B cell (primary cell): Measurements from ENCODE around the gene GPATCH3. TPM values are rescaled to one million over a fixed set of nuclear protein-coding genes. Genes with fewer than 3 reads are reported as not detected.
A peak's percentile ranks its signal among the peaks of the same experiment; 100 is the strongest.

Experiments
- ATAC-seq: fragments of 200-7000 bp; cut with Tn5 transposase; one replicate; pipeline ENCODE4 v1.10.0; 2021; ENCODE audit warnings: low read depth, mild to moderate bottlenecking, moderate number of reproducible peaks, moderate library complexity
- CTCF ChIA-PET: fragments of 350-600 bp; sonication (Branson Sonifier 250); formaldehyde crosslinking; loops from one replicate; lab custom pipeline; 2021; ENCODE audit warnings: antibody characterized with exemption, inconsistent platforms; lab: Charles Lee
- POLR2A ChIA-PET: fragments of 350-600 bp; sonication (Branson Sonifier 250); formaldehyde crosslinking; loops from one replicate; lab custom pipeline; 2021; ENCODE audit warnings: antibody characterized with exemption; lab: Charles Lee
- DNase-seq: peaks from one replicate; pipeline ENCODE4 v3.0.0; 2013
- H2AFZ ChIP-seq: 2 replicates; pipeline ENCODE4 v1.6.1; 2012; ENCODE audit warnings: mild to moderate bottlenecking, low read depth, low read length; ENCODE audit not compliant: insufficient read depth, poor library complexity, severe bottlenecking
- H3K27ac ChIP-seq, 2 donors: 1 replicate in 1 of 2; 2 replicates in 1 of 2; pipeline ENCODE4 v1.5.1; 2012 to 2013; ENCODE audit warnings: low read length in 2 of 2, mild to moderate bottlenecking in 2 of 2, moderate library complexity in 1 of 2
- H3K27me3 ChIP-seq, 4 experiments: fragments of 200-600 bp in 1 of 4; sonication (generic) in 1 of 4; replicated peaks in 1 of 4; 1 replicate in 2 of 4; 2 replicates in 2 of 4; pipeline versions ENCODE4 v1.6.1 to v1.7.0; 2013 to 2016; ENCODE audit warnings: low read length in 3 of 4, mild to moderate bottlenecking in 2 of 4, mixed read lengths in 1 of 4, moderate library complexity in 1 of 4; ENCODE audit not compliant: insufficient read depth in 4 of 4, control insufficient read depth in 3 of 4; ENCODE audit errors: control extremely low read depth in 1 of 4
- H3K36me3 ChIP-seq, 2 experiments: replicated peaks in 1 of 2; 1 replicate in 1 of 2; 2 replicates in 1 of 2; pipeline versions ENCODE4 v1.6.1 to v1.7.1; 2013; ENCODE audit warnings: low read length in 1 of 2; ENCODE audit not compliant: insufficient read depth in 2 of 2, control insufficient read depth in 1 of 2; ENCODE audit errors: control extremely low read depth in 1 of 2, extremely low read depth in 1 of 2
- H3K4me1 ChIP-seq, 2 donors: fragments of 200-600 bp in 1 of 2; sonication (generic) in 1 of 2; 1 replicate in 1 of 2; 2 replicates in 1 of 2; pipeline versions ENCODE4 v1.5.1 to v1.6.1; 2013 to 2017; ENCODE audit warnings: low read length in 2 of 2; ENCODE audit not compliant: control insufficient read depth in 2 of 2, insufficient read depth in 2 of 2
- H3K4me2 ChIP-seq: replicated peaks from 2 replicates; pipeline ENCODE3; 2012; ENCODE audit warnings: mild to moderate bottlenecking, low read depth, low read length; ENCODE audit not compliant: poor library complexity, severe bottlenecking
- H3K4me3 ChIP-seq, 5 experiments: fragments of 200-600 bp in 1 of 5; sonication (generic) in 1 of 5; 1 replicate in 3 of 5; 2 replicates in 2 of 5; pipeline versions ENCODE4 v1.5.1 to v1.7.0; 2011 to 2016; ENCODE audit warnings: low read length in 4 of 5, mild to moderate bottlenecking in 4 of 5, low read depth in 2 of 5, control low read depth in 1 of 5, moderate library complexity in 1 of 5; ENCODE audit not compliant: insufficient read depth in 1 of 5; ENCODE audit errors: control extremely low read depth in 1 of 5, extremely low read depth in 1 of 5
- H3K79me2 ChIP-seq: fragments of 200-600 bp; sonication (generic); one replicate; pipeline ENCODE4 v1.6.0; 2016; ENCODE audit warnings: low read length; ENCODE audit not compliant: control insufficient read depth, insufficient read depth
- H3K9ac ChIP-seq: fragments of 200-600 bp; sonication (generic); 2 replicates; pipeline ENCODE4 v1.6.1; 2017; ENCODE audit warnings: mild to moderate bottlenecking, low read length, moderate library complexity
- H3K9me3 ChIP-seq, 3 donors: one replicate each; pipeline versions ENCODE4 v1.6.1 to v1.7.1; 2013; ENCODE audit warnings: low read length in 2 of 3; ENCODE audit not compliant: control insufficient read depth in 2 of 3, insufficient read depth in 1 of 3; ENCODE audit errors: control extremely low read depth in 1 of 3
- H4K20me1 ChIP-seq: 2 replicates; pipeline ENCODE4 v1.6.0; 2012; ENCODE audit warnings: mild to moderate bottlenecking, low read length; ENCODE audit not compliant: insufficient read depth, control insufficient read depth, poor library complexity, severe bottlenecking
- H3K27ac Mint-ChIP-seq: one replicate; pipeline ENCODE4 v1.8.0; 2021; ENCODE audit warnings: mixed read lengths
- H3K27me3 Mint-ChIP-seq: one replicate; pipeline ENCODE4 v1.8.0; 2021; ENCODE audit warnings: mixed read lengths
- H3K4me1 Mint-ChIP-seq: one replicate; pipeline ENCODE4 v1.8.0; 2021; ENCODE audit warnings: mixed read lengths
- H3K4me3 Mint-ChIP-seq: one replicate; pipeline ENCODE4 v1.8.0; 2021; ENCODE audit warnings: mixed read lengths
- H3K9me3 Mint-ChIP-seq: one replicate; pipeline ENCODE4 v1.8.0; 2022; ENCODE audit warnings: mixed read lengths; ENCODE audit not compliant: insufficient read depth
- EZH2 ChIP-seq: IDR thresholded peaks from 2 replicates; pipeline ENCODE4 v1.6.1; 2012; ENCODE audit warnings: borderline replicate concordance, low read depth, mild to moderate bottlenecking, moderate library complexity, low read length; ENCODE audit not compliant: insufficient read depth, poor library complexity, severe bottlenecking
- WGBS: methylation state at CpG from one replicate; pipeline ENCODE4 v1.1.5; 2013; ENCODE audit warnings: missing lambda C conversion rate; ENCODE audit not compliant: insufficient coverage; 5-methylcytosine and 5-hydroxymethylcytosine counted together
- intact Hi-C: fragments of 100-400 bp; cut with micrococcal nuclease; formaldehyde crosslinking; loops from one replicate; pipeline ENCODE4 v1.10.0; 2022
- polyA plus RNA-seq: library from polyadenylated mRNA; depleted of rRNA; stranded (reverse); fragments of >200 nt; gene quantifications from 2 replicates; pipeline ENCODE4 v1.2.3, GENCODE V29; 2012
- total RNA-seq, 2 donors: library from RNA; stranded (reverse); fragments of 120-200 nt in 1 of 2; gene quantifications; 1 replicate in 1 of 2; 2 replicates in 1 of 2; pipeline versions ENCODE4 v1.2.3 to v1.2.4, GENCODE V29; 2013 to 2022
- TF ChIP-seq, protein P1 (sequence below): fragments of 200-600 bp; IDR thresholded peaks from one replicate; pipeline ENCODE4 v1.8.0; 2022; ENCODE audit warnings: antibody characterized with exemption, mild to moderate bottlenecking

The GPATCH3 gene
- total and polyA plus RNA-seq, 2 donors (not counting 1 experiment from before 2014, with no cell fraction given) = 9.2 to 21.9 TPM

DNA sequence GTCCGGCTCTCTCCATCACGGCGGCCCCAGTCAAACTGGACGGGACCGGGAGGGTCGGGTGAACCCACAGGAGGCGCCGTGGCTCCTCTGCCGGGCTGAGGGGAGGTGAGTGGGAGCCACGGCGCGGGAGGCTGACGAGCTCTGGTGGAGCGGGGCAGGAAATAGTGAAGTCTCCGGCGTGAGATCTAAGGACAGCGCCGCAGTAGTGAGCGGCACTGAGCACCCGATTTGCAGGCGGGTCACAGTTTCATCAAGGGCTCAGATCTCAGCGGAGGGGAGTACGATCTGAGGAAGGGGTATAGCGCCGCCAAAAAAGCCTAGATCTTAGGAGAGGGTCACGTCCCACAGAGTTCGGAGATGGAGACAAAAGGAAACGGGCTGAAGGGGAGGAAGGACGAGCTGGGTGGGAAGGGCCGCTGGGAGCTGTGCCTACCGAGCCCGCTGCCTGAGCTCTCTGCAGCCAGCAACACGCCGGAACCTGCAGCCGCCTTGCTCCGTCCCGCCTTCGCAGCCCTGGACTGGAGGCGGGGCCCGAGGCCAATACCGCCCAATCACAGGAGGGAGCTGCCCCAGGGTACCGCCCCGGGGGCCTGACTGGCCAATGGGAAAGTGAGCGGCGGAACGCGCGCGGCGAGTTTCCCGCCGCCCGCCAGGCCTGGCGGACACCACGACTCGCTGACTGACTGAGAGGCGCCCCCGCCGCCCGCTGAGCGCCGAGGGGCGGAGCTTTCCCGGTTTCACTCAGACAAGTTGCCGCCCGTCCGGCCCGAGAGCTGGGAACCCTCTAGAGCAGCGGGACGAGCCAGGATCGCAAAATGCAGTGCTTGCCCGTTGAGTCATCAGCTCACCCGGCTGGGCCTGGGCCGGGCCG is 35.4 kb downstream of the GPATCH3 start:
- Histone ChIP-seq H3K4me3 (peak overlapping the region; percentile 80 to 99 (median 89)), H2AFZ (peak overlapping the region; percentile 99), H3K79me2 (no peaks in the 10 kb centered on the region), H3K27ac (peak overlapping the region; percentile 86 to 90), H3K27me3 (no peaks in the 10 kb centered on the region), H3K9me3 (no peaks in the 10 kb centered on the region), H3K36me3 (no peaks in the 10 kb centered on the region), H3K4me2 (peak overlapping the region; percentile 95), H4K20me1 (no peaks in the 10 kb centered on the region), H3K4me1 (peaks cover 9 to 25% of the 10 kb centered on the region in 2 donors), H3K9ac (peak overlapping the region; percentile 99)
- under 1% methylated on average over 75 of the region's 75 CpGs for WGBS
- Mint-ChIP-seq H3K4me3 (peak overlapping the region; percentile 94), H3K27ac (peak overlapping the region; percentile 89), H3K4me1 (peaks cover 20% of the 10 kb centered on the region), H3K9me3 (no peaks in the 10 kb centered on the region), H3K27me3 (no peaks in the 10 kb centered on the region)
- DNase-seq (peak; percentile 97), ATAC-seq (peak; percentile 95)
- ChIA-PET CTCF (interaction anchor here (0.5 to 3.8 kb wide), 18 partner anchors 10 to 804 kb away, joined by 3 to 22 read pairs (median 6); partner anchors contain the start of gene GPN2), POLR2A (interaction anchor here (0.5 to 2.8 kb wide), 14 partner anchors 9 to 1095 kb away, joined by 3 to 26 read pairs (median 4); partner anchors contain the start of genes GPATCH3, GPN2, PIGV and XKR8)
- TF ChIP-seq EZH2 = no peak
- TF ChIP-seq, protein P1, sequence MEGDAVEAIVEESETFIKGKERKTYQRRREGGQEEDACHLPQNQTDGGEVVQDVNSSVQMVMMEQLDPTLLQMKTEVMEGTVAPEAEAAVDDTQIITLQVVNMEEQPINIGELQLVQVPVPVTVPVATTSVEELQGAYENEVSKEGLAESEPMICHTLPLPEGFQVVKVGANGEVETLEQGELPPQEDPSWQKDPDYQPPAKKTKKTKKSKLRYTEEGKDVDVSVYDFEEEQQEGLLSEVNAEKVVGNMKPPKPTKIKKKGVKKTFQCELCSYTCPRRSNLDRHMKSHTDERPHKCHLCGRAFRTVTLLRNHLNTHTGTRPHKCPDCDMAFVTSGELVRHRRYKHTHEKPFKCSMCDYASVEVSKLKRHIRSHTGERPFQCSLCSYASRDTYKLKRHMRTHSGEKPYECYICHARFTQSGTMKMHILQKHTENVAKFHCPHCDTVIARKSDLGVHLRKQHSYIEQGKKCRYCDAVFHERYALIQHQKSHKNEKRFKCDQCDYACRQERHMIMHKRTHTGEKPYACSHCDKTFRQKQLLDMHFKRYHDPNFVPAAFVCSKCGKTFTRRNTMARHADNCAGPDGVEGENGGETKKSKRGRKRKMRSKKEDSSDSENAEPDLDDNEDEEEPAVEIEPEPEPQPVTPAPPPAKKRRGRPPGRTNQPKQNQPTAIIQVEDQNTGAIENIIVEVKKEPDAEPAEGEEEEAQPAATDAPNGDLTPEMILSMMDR = no peak
- intact Hi-C loops = loop anchor here (1.0 to 2.0 kb wide), 7 partner anchors 13 to 56 kb away; partner anchors contain the start of genes GPATCH3, GPN2 and NUDC
